Activated CD4-positive, alpha-beta T cell treated with anti-CD3 and anti-CD28 coated beads for 36 hours (primary cell): ENCODE results near the gene EXD1. TPM values are rescaled to one million over a fixed set of nuclear protein-coding genes. Genes with fewer than 3 reads are reported as not detected.
"Not testable (repeated sequence)": the region's sequence is repeated elsewhere in the genome, so short reads cannot be mapped to it uniquely, and the experiment has no call there.

ENCODE experiments used
- ATAC-seq: fragments of 200-7000 bp; cut with Tn5 transposase; one replicate; pipeline ENCODE4 v1.10.0; 2021; ENCODE audit warnings: mild to moderate bottlenecking, moderate library complexity
- CTCF ChIA-PET: fragments of 350-600 bp; sonication (Branson Sonifier 250); formaldehyde crosslinking; loops from one replicate; lab custom pipeline; 2021; ENCODE audit warnings: antibody characterized with exemption; lab: Charles Lee
- POLR2A ChIA-PET: fragments of 350-600 bp; sonication (Branson Sonifier 250); formaldehyde crosslinking; loops from one replicate; lab custom pipeline; 2021; ENCODE audit warnings: antibody characterized with exemption, inconsistent platforms; lab: Charles Lee
- DNase-seq: peaks from one replicate; pipeline ENCODE4 v3.0.0-alpha.2; 2020
- H3K27ac Mint-ChIP-seq: one replicate; pipeline ENCODE4 v1.8.0; 2021; ENCODE audit warnings: mixed read lengths
- H3K27me3 Mint-ChIP-seq: one replicate; pipeline ENCODE4 v1.8.0; 2021; ENCODE audit warnings: mixed read lengths
- H3K36me3 Mint-ChIP-seq: one replicate; pipeline ENCODE4 v1.8.0; 2021; ENCODE audit warnings: low read depth, mixed read lengths
- H3K4me1 Mint-ChIP-seq: one replicate; pipeline ENCODE4 v1.8.0; 2021; ENCODE audit warnings: mixed read lengths
- H3K4me3 Mint-ChIP-seq: one replicate; pipeline ENCODE4 v1.8.0; 2021; ENCODE audit warnings: mild to moderate bottlenecking, moderate library complexity, mixed read lengths
- H3K9me3 Mint-ChIP-seq: one replicate; pipeline ENCODE4 v1.8.0; 2021; ENCODE audit warnings: low read depth, mixed read lengths
- intact Hi-C, 2 experiments: fragments of 100-400 bp; cut with DNase I in 1 of 2; cut with micrococcal nuclease in 1 of 2; formaldehyde crosslinking; loops; one replicate each; pipeline versions ENCODE4 v1.14.2 to v1.15.1; 2022 to 2024; cut with DNase I, micrococcal nuclease
- total RNA-seq, 2 experiments: library from RNA; stranded (reverse); gene quantifications; one replicate each; pipeline ENCODE4 v1.2.3, GENCODE V29; 2021

The EXD1 gene, protein sequence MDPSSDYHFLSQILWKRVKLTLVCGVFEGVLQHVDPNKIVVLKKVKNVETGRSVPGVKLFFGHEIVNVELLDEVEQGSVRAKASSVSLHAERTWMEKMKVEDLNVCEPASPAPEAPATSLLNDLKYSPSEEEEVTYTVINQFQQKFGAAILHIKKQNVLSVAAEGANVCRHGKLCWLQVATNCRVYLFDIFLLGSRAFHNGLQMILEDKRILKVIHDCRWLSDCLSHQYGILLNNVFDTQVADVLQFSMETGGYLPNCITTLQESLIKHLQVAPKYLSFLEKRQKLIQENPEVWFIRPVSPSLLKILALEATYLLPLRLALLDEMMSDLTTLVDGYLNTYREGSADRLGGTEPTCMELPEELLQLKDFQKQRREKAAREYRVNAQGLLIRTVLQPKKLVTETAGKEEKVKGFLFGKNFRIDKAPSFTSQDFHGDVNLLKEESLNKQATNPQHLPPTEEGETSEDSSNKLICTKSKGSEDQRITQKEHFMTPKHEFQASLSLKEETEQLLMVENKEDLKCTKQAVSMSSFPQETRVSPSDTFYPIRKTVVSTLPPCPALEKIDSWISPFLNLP
- total RNA-seq = not detected

DNA sequence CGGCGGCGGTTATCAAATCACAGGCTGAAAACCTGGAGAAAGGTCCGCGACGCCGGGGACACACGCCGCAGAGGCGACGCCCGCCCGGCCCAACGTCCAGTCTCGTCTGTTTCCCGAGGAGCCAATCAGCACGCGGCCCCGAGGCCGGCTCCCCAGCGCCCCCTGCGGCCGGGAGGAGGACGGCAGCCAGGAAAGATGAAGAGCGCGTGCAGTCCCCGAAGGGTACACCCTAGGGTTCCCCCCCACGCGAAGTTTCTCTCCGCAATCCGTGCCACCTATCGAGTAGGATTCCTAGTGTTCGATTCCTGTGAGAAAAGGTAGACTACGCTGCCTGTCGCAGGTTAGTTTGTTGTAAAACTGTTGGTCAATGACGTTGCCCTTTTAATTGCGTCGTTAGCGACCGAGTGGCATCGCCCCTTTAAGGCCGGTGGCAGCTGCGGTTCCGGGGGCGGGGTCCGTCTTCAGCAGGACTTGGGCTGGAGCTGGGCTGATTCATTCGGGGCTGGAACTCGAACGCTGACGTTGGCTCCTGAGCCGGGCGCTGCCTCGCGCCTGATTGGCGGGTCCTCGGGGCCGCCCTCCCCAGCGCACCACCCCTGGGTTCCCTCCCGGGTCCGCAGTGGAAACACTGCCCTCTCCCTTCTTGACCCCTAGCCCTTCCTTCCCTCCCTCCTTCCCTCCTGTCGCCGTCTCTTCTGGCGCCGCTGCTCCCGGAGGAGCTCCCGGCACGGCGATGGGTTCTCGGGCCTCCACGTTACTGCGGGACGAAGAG is at the start of gene EXD1, which contains the start of gene CHP1:
EXD1 (minus strand) TSS at position 108 of the 772 bp plus-strand sequence. CDS start 4,182 bp downstream, outside the sequence.
CHP1 (plus strand) TSS at position 619 of the 772 bp plus-strand sequence; CDS start at position 734, 115 bp downstream.
- Mint-ChIP-seq H3K27me3 (no peaks in the 10 kb centered on the region), H3K4me1 (peaks cover 29% of the 10 kb centered on the region), H3K27ac (peak within 1 kb of the TSS; percentile 86), H3K9me3 (no peaks in the 10 kb centered on the region), H3K36me3 (no peaks in the 10 kb centered on the region), H3K4me3 (peak within 1 kb of the TSS; percentile 87)
- DNase-seq = peak; percentile 99
- CTCF ChIA-PET = interaction anchor here (0.6 to 2.7 kb wide), 26 partner anchors 10 to 1415 kb away, joined by 3 to 8 read pairs (median 4); partner anchors contain the start of genes CHAC1, INO80, NUSAP1 and OIP5
- intact Hi-C loops = loop anchor here (1.0 to 5.0 kb wide), 21 partner anchors 52 to 1346 kb away; partner anchors contain the start of genes CHAC1 (in 2 of the 2), NUSAP1 (in 2 of the 2), OIP5 (in 2 of the 2) and DNAJC17 (in 1 of the 2)
- ATAC-seq = peak; percentile 99
- POLR2A ChIA-PET = interaction anchor here (0.7 to 1.2 kb wide), 6 partner anchors 53 to 430 kb away, joined by 3 to 11 read pairs (median 6); partner anchors contain the start of genes CHAC1, INO80, MGA and NUSAP1

DNA sequence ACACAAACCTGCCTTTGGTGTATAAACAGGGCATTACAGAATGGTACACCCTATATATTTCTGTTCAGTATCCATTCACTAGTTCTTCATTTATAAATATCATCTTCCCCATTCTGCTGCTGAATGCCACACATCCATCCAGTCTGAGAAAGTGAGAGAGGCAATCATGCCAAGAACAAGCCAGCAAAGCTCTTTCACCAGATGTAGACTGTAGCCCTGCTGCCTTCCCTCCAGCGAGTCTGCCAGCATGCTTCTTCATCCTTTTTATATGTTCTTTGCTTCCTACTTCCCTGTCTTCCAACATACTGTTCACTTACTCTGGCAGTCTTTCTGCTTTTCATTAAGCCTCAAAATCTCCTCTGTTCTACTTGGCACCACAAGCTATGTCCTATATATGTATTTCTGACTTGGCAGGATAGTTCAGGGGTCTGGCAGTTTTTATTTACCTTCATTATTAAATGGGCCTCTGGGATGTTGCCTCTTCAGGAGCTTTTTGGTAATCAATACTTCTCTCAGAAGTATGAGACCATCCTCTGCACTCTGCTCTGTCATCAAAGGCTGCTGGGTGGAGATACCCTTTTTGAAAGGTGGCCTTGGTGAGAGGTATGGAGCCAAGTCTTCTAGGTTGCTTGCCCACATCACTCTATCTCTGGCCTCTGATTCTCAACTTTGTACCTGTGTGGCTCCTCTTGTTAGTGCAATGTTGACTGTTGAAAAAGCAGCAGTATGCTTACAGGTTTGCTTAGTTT is 49.2 kb upstream of the EXD1 start:
- DNase-seq (no peak), ATAC-seq (no peak)
- peaks cover 10% of the 10 kb centered on the region for H3K36me3 Mint-ChIP-seq
- peaks cover 13% of the 10 kb centered on the region for H3K4me1 Mint-ChIP-seq
- no peak overlapping the region for H3K4me3 Mint-ChIP-seq
- POLR2A ChIA-PET = no interaction called here
- CTCF ChIA-PET = no interaction called here
- H3K27ac Mint-ChIP-seq = no peak overlapping the region
- intact Hi-C loops = loop anchor here (5.0 to 10.0 kb wide), 2 partner anchors 165 to 372 kb away; partner anchors contain the start of gene INO80 (in 1 of the 2)
- no peaks in the 10 kb centered on the region for H3K27me3 Mint-ChIP-seq
- H3K9me3 Mint-ChIP-seq = no peaks in the 10 kb centered on the region

DNA sequence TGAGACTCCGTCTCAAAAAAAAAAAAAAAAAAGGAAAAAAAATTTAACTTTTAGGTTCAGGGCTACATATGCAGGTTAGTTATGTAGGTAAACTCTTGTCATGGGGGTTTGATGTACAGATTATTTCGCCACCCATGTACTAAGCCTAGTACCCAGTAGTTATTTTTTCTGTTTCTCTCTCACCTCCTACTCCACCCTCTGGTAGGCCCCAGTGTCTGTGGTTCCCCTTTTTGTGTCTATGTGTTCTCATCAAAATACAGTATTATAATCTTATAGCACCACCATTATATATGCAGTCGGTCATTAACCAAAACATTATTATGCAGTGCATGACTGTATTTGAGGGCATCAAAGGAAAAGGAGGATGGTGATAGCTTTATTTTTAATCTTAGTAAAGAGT is 47.8 kb upstream of the EXD1 start:
- DNase-seq (no peak), ATAC-seq (no peak)
- H3K36me3 Mint-ChIP-seq = peaks cover 2% of the 10 kb centered on the region
- H3K27me3 Mint-ChIP-seq = no peaks in the 10 kb centered on the region
- ChIA-PET POLR2A (no interaction called here), CTCF (no interaction called here)
- no peak overlapping the region for H3K27ac Mint-ChIP-seq
- no peak overlapping the region for H3K4me3 Mint-ChIP-seq
- H3K9me3 Mint-ChIP-seq = no peaks in the 10 kb centered on the region
- peaks cover 8% of the 10 kb centered on the region for H3K4me1 Mint-ChIP-seq
- intact Hi-C loops = no loop called here

DNA sequence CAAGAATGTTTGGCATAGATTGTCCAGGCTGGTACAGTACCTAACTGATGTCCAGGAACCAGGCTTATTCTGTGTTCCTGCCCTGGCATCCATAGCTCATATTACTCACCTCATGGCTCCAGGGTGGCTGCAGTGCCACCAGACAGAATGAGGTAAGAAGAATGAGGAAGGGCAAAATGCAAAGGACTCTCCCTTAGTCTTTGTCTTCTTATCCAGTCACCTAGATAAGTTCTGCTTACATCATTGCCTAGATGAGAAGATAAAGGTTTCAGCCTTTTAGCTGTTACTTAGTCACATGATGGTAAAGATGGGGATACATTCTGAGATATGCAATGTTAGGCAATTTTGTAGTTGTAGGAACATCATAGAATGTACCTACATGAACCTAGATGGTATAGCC is 46.3 kb upstream of the EXD1 start:
- no peaks in the 10 kb centered on the region for H3K27me3 Mint-ChIP-seq
- no peaks in the 10 kb centered on the region for H3K4me1 Mint-ChIP-seq
- ChIA-PET POLR2A (no interaction called here), CTCF (interaction anchor here (1.5 kb wide), 2 partner anchors 14 to 46 kb away, joined by 3 read pairs; partner anchors contain the start of genes CHP1 and EXD1)
- no peak for ATAC-seq
- no peak overlapping the region for H3K27ac Mint-ChIP-seq
- no peak overlapping the region for H3K4me3 Mint-ChIP-seq
- DNase-seq = no peak
- H3K9me3 Mint-ChIP-seq = no peaks in the 10 kb centered on the region
- H3K36me3 Mint-ChIP-seq = peaks cover 2% of the 10 kb centered on the region
- intact Hi-C loops = no loop called here

DNA sequence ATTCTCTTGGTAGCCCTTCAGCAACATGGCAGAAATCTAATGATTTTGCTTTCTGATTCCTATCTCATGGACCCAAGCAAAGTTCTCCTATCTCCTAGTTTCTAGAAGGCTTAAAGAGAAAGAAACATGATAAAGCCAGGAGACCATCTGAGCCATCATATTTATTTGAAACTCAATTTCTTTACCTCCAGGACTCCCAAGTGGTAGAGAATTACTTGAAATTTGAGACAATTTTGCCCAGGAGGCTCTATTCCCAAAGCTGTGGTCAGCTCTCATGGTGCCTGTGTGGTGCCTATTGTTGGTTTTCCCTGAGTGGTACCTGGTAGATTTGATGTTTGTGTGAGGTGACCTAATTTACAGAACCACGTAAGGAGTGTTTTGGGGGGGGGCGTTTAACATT is 39.3 kb upstream of the EXD1 start:
- Mint-ChIP-seq H3K36me3 (peaks cover 8% of the 10 kb centered on the region), H3K4me1 (no peaks in the 10 kb centered on the region), H3K27ac (no peak overlapping the region), H3K9me3 (no peaks in the 10 kb centered on the region), H3K4me3 (no peak overlapping the region), H3K27me3 (no peaks in the 10 kb centered on the region)
- ChIA-PET CTCF (interaction anchor here (1.0 kb wide), 1 partner anchor 10 kb away, joined by 3 read pairs; no protein-coding TSS in a partner anchor), POLR2A (interaction anchor here (0.7 kb wide), 1 partner anchor 218 kb away, joined by 4 read pairs; no protein-coding TSS in a partner anchor)
- ATAC-seq = no peak
- DNase-seq = no peak
- intact Hi-C loops = no loop called here

DNA sequence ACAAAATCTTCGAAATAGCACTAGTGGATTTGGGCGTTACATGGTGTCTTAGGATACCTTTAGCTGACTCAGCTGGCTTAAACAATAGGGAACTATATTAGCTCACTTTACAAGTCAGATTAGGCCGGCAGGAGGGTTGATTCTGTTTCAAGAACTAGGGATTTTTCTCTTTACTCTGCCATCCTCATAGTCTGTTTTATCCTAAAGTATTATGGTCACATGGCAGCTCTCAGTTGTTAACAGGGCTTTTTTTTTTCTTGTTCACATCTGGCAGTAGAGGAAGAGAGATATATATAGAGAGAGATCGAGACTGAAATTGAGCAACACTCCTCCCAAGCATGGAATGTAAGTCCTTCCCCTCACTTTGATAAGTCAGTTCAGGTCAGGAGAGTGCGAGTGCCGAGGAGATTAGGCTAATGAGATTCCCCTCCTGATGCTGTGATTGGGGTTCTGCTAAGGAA is 33.4 kb upstream of the EXD1 start:
- Mint-ChIP-seq H3K4me3 (no peak overlapping the region), H3K27ac (no peak overlapping the region), H3K27me3 (no peaks in the 10 kb centered on the region), H3K4me1 (no peaks in the 10 kb centered on the region), H3K36me3 (peaks cover 12% of the 10 kb centered on the region), H3K9me3 (no peaks in the 10 kb centered on the region)
- intact Hi-C loops = no loop called here
- DNase-seq (no peak), ATAC-seq (no peak)
- ChIA-PET POLR2A (no interaction called here), CTCF (interaction anchor here (1.2 kb wide), 1 partner anchor 405 kb away, joined by 3 read pairs; no protein-coding TSS in a partner anchor)

DNA sequence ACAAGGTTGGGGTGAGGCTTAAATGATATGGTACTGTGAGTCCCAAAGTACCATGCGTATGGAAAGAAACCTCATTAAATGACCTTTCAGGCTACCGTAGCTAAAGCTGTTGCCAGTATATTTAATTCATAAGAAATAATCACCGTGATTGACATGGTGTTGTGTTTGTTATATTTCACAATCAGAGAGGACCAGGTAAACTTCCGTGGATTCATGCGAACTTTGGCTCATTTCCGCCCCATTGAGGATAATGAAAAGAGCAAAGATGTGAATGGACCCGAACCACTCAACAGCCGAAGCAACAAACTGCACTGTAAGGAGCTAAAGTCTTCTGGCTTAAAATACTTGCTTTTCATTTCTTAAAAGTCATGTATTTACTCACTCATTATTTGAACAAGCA is 32.0 kb upstream of the EXD1 start:
- H3K4me3 Mint-ChIP-seq = no peak overlapping the region

DNA sequence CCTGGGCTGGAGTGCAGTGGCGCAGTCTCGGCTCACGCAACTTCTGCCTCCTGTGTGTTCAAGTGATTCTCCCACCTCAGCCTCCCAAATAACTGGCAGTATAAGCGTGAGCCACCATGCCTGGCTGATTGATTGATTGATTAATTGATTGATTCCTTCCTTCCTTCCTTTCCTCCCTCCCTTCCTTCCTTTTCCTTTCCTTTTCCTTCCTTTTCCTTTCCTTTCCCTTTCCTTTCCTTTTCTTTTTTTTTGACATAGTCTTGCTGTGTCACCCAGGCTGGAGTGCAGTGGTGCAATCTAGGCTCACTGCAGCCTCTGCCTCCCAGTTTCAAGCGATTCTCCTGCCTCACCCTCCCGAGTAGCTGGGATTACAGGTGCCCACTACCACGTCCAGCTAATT is 30.4 kb upstream of the EXD1 start:
- ATAC-seq, intact Hi-C loops, POLR2A ChIA-PET, H3K27me3 Mint-ChIP-seq, CTCF ChIA-PET, H3K36me3 Mint-ChIP-seq, H3K9me3 Mint-ChIP-seq, H3K27ac Mint-ChIP-seq, H3K4me3 Mint-ChIP-seq, DNase-seq, H3K4me1 Mint-ChIP-seq: not testable (repeated sequence)

More for the DNA sequence above, 32.0 kb upstream of the EXD1 start:
- H3K27me3 Mint-ChIP-seq = no peaks in the 10 kb centered on the region
- peaks cover 10% of the 10 kb centered on the region for H3K36me3 Mint-ChIP-seq
- no peaks in the 10 kb centered on the region for H3K4me1 Mint-ChIP-seq
- DNase-seq (no peak), ATAC-seq (no peak)
- H3K9me3 Mint-ChIP-seq = no peaks in the 10 kb centered on the region
- CTCF ChIA-PET = no interaction called here
- POLR2A ChIA-PET = no interaction called here
- no peak overlapping the region for H3K27ac Mint-ChIP-seq
- intact Hi-C loops = no loop called here

DNA sequence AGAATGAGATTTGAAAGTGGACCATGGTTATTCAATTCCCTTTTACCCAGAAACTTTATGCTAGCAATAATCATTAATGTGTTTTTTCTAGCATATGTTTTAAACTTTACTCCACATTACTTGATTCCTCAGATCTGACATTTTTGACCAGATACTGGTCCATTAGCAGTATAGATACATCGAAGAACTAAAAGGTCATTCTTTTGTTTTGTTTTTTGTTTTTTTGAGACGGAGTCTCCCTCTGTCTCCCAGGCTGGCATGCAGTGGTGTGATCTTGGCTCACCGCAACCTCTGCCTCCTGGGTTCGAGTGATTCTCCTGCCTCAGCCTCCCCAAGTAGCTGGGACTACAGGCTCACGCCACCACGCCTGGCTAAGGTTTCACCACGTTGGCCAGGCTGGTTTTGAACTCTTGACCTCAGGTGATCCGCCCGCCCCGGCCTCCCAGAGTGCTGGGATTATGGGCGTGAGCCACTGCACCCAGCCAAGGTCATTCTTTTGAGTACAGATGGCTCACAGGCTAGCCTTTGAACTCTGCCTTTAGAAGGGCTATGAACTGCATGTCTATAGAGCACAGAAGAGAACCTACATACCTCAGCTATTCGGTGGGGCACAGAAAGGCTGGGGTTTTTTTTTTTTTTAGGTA is 29.1 kb upstream of the EXD1 start:
- CTCF ChIA-PET = interaction anchor here (0.6 to 1.0 kb wide), 2 partner anchors 10 to 133 kb away, joined by 3 read pairs; no protein-coding TSS in a partner anchor
- H3K27me3 Mint-ChIP-seq = no peaks in the 10 kb centered on the region
- POLR2A ChIA-PET = no interaction called here
- no peak for DNase-seq
- intact Hi-C loops = loop anchor here in 1 of 2 experiments (5.0 kb wide), 1 partner anchor 57 kb away; no protein-coding TSS in a partner anchor
- H3K36me3 Mint-ChIP-seq = peaks cover 7% of the 10 kb centered on the region
- H3K27ac Mint-ChIP-seq = no peak overlapping the region
- H3K4me3 Mint-ChIP-seq = no peak overlapping the region
- H3K4me1 Mint-ChIP-seq = no peaks in the 10 kb centered on the region
- no peaks in the 10 kb centered on the region for H3K9me3 Mint-ChIP-seq
- no peak for ATAC-seq
